SK-N-SH (cell line): ENCODE measurements around the gene TBCD.

Experiments
- EP300 ChIP-seq, 2 experiments: IDR thresholded peaks; 2 replicates each; pipeline versions ENCODE4 v1.4.0 to v1.6.1; 2012; ENCODE audit warnings: borderline replicate concordance in 1 of 2, low read depth in 1 of 2, low read length in 1 of 2
- EZH2phosphoT487 ChIP-seq: fragments of 200-600 bp; sonication (generic); IDR thresholded peaks from 2 replicates; pipeline ENCODE4 v1.6.1; 2017; ENCODE audit warnings: low read depth, mixed run types, mild to moderate bottlenecking, antibody characterized with exemption, moderate library complexity, borderline replicate concordance
- MXI1 ChIP-seq: IDR thresholded peaks from 2 replicates; pipeline ENCODE4 v1.6.1; 2012; ENCODE audit warnings: mild to moderate bottlenecking, low read depth, low read length, improper control_type of control experiment
- POLR2AphosphoS5 ChIP-seq: IDR thresholded peaks from 2 replicates; pipeline ENCODE4 v1.6.1; 2012; ENCODE audit warnings: low read depth, low read length
- RAD21 ChIP-seq: IDR thresholded peaks from 2 replicates; pipeline ENCODE4 v1.6.1; 2012; ENCODE audit warnings: mild to moderate bottlenecking, low read length
- TF ChIP-seq, protein P1 (sequence below): IDR thresholded peaks from 2 replicates; pipeline ENCODE4 v1.6.1; 2012; ENCODE audit warnings: mild to moderate bottlenecking, low read depth, low read length, moderate library complexity
- TF ChIP-seq, protein P2 (sequence below): fragments of 200-600 bp; sonication (generic); IDR thresholded peaks from 2 replicates; pipeline ENCODE4 v1.6.1; 2017; ENCODE audit warnings: antibody characterized with exemption, mild to moderate bottlenecking, moderate library complexity

DNA sequence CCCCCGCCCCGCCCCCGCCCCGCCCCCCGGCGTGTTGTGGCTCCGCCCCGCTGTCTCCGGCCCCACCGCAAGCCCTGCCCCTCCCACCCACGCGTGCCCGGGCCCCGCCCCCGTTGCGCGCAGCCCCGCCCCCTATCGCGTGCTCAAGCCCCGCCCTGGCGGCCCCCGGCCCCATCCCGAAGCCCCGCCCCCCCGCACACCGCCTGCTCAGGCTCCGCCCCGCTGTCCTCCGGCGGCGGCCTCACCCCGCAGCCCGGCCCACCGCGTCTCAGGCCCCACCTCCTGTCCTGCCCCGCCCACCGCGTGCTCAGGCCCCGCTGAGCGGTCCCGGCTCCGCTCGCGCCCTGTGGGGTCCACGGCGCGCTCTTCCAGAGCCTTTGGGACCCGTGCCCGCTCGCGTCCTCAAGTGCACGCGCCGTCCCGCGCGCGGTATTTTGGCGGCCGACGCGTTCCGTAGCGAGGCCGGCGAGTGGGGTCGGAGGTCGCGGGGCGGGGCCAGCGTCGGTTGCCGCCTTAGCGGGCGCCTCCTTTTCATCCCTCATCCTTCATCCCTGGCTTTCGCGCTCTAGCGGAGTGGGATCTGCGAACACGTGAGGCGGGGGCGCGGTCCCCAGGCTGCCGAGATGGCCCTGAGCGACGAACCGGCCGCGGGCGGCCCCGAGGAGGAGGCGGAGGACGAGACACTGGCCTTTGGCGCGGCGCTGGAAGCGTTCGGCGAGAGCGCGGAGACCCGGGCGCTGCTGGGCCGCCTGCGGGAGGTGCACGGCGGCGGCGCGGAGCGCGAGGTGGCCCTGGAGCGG lies at the start of gene TBCD:
- TF ChIP-seq, protein P1, sequence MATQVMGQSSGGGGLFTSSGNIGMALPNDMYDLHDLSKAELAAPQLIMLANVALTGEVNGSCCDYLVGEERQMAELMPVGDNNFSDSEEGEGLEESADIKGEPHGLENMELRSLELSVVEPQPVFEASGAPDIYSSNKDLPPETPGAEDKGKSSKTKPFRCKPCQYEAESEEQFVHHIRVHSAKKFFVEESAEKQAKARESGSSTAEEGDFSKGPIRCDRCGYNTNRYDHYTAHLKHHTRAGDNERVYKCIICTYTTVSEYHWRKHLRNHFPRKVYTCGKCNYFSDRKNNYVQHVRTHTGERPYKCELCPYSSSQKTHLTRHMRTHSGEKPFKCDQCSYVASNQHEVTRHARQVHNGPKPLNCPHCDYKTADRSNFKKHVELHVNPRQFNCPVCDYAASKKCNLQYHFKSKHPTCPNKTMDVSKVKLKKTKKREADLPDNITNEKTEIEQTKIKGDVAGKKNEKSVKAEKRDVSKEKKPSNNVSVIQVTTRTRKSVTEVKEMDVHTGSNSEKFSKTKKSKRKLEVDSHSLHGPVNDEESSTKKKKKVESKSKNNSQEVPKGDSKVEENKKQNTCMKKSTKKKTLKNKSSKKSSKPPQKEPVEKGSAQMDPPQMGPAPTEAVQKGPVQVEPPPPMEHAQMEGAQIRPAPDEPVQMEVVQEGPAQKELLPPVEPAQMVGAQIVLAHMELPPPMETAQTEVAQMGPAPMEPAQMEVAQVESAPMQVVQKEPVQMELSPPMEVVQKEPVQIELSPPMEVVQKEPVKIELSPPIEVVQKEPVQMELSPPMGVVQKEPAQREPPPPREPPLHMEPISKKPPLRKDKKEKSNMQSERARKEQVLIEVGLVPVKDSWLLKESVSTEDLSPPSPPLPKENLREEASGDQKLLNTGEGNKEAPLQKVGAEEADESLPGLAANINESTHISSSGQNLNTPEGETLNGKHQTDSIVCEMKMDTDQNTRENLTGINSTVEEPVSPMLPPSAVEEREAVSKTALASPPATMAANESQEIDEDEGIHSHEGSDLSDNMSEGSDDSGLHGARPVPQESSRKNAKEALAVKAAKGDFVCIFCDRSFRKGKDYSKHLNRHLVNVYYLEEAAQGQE: peak; percentile 60; the same call in 1 of the 2 replicates
- TF ChIP-seq, protein P2, sequence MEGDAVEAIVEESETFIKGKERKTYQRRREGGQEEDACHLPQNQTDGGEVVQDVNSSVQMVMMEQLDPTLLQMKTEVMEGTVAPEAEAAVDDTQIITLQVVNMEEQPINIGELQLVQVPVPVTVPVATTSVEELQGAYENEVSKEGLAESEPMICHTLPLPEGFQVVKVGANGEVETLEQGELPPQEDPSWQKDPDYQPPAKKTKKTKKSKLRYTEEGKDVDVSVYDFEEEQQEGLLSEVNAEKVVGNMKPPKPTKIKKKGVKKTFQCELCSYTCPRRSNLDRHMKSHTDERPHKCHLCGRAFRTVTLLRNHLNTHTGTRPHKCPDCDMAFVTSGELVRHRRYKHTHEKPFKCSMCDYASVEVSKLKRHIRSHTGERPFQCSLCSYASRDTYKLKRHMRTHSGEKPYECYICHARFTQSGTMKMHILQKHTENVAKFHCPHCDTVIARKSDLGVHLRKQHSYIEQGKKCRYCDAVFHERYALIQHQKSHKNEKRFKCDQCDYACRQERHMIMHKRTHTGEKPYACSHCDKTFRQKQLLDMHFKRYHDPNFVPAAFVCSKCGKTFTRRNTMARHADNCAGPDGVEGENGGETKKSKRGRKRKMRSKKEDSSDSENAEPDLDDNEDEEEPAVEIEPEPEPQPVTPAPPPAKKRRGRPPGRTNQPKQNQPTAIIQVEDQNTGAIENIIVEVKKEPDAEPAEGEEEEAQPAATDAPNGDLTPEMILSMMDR: no peak
- no peak for TF ChIP-seq RAD21
- peak; percentile 99 for TF ChIP-seq MXI1
- TF ChIP-seq EP300 (IDR thresholded peaks at IDR 0.05; ENCODE audit: borderline replicate concordance in 1 of 2, low read depth in 1 of 2, low read length in 1 of 2): no peak
- no peak for TF ChIP-seq EZH2phosphoT487
- TF ChIP-seq POLR2AphosphoS5: peak; percentile 54; the same call in 1 of the 2 replicates
